NB4 (cell line): ENCODE results near the gene IFT80.

Experiments
- CTCF ChIP-seq: IDR thresholded peaks from one replicate; pipeline ENCODE4 v1.5.1; 2012; ENCODE audit warnings: low read depth, low read length
- MAX ChIP-seq: IDR thresholded peaks from 2 replicates; pipeline ENCODE4 v1.6.1; 2011; ENCODE audit warnings: low read depth, low read length
- MYC ChIP-seq: IDR thresholded peaks from 2 replicates; pipeline ENCODE4 v1.6.1; 2011; ENCODE audit warnings: low read depth, low read length
- POLR2A ChIP-seq: IDR thresholded peaks from 2 replicates; pipeline ENCODE4 v1.6.1; 2011; ENCODE audit warnings: mild to moderate bottlenecking; ENCODE audit not compliant: insufficient read length; ENCODE audit errors: extremely low read depth

DNA sequence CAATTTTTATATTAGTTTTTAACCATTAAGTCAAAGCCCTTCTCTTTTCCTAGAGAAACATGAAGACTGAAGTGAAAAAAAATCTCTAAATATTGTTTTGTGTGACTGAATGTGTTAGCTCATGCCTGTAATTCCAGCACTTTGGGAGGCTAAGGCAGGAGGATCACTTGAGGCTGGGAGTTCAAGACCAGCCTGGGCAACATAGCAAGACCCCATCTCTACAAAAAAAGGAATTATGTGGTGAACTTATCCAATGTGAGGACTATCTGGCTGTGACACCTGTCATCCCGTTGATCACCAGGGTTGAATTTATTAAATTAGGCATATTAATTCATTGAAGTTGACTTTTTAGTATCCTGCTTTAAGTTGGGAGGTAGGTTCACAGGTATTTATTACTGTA, 13.5 kb upstream of the IFT80 start:
- no peak for TF ChIP-seq POLR2A
- TF ChIP-seq MAX: no peak
- TF ChIP-seq CTCF: no peak
- no peak for TF ChIP-seq MYC
